HG03095 (cell line): ENCODE data around the gene TRPV4.

Source experiments
- ATAC-seq: cut with Tn5 transposase; IDR thresholded peaks from one replicate; pipeline ENCODE4 v1.9.1; 2021; ENCODE audit warnings: moderate library complexity; ENCODE audit not compliant: unreplicated experiment

TRPV4 gene

GRCh38 chr12:109810954-109811623 lies 22.1 kb downstream of the TRPV4 start:
- no peak for ATAC-seq

DNA sequence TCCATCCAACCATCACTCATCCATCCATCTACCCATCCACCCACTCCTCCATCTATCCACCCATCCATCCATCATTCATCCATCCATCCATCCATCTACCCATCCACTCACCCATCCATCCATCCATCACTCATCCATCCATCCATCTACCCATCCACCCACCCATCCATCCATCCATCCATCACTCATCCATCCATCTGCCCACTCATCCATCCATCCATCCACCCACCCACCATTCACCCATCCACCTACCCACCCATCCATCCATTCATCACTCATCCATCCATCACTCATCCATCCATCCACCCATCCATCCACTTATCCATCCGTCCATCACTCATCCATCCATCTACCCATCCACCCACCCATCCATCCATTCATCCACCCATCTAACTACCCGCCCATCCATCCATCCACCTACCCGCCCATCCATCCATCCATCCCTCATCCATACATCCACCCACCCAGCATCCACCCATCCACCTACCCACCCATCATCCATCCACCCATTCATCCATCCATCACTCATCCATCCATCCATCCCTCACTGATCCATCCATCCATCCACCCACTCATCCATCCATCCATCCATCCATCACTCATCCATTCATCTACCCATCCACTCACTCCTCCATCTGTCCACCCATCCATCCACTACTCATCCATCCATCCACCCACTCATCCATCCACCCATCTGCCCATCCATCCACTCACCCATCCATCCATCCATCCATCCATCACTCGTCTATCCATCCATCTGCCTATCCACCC lies 24.1 kb downstream of the TRPV4 start:
- ATAC-seq = no peak

DNA sequence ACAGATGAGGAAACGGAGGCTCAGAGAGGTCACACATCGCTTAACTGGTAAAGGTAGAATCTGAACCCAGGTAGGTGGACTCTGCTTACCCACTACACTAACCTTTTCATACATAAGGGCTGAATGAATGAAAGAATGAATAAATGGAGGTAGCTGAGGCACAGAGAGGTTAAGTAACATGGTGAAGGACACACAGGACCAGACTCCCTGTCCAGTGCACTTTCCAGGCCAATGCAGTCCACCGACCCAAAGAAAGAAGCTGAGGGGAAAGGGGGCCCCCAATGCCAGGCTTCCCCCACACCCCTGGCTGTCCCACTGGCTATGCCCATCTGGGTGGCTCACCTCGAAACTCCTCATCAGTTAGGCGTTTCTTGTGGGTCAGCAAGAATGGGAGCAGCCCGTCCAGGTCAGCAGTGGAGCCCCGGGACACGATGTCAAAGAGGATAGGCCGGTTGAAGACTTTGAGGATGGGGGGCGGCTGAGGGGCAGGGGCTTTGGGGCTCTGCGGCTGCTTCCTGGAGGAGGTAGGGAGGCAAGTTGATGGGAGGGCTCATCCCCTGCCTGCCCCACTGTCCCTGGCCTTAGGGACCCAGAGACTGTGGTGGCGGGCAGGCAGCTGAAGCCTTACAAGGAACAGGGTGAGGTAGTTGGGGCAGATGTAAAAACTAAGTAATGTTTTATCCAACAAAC lies 25.1 kb downstream of the TRPV4 start:
- ATAC-seq = no peak

GRCh38 chr12:109804820-109805761 lies 28.1 kb downstream of the TRPV4 start:
- no peak for ATAC-seq

GRCh38 chr12:109803678-109804077 lies 29.5 kb downstream of the TRPV4 start:
- ATAC-seq = no peak

- ATAC-seq = no peak
These were observed 30.4 kb downstream of the TRPV4 start for GRCh38 chr12:109802828-109803227.

DNA sequence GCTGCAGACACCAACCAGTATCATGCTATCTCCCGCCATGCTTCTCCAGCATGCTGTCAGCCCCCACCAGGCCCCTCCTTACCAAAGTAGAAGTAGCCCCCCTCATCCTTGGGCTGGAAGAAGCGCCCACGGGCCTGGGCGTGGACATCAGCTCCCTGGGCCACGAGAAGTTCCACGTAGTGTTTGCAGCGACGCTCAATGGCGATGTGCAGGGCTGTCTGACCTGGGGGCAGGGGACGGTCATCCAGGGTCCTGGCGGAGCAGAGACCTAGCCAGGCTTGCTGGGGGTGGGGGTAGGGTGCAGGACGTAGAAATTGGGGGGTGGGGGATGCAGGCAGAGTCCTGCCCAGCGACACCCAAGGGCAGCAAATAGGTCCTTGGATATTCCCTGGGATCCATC lies 32.7 kb downstream of the TRPV4 start:
- no peak for ATAC-seq

DNA sequence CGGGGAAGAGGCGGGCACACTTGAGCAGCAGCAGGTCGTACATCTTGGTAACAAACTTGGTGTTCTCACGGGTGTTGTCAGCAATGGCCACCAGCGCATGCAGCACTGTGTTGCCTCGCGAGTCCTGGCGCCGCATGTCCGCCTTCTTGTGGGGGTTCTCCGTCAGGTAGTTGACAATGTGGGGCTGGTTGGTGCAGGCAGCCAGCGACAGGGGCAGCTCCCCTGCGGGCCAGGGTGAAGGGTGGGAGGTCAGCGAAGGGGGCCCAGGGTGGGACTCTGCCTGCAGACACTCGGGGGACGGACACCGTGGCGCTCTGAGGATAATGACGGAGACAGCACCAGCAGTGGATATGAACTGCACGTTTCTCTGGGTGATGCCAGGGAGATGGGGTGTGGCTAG lies 34.5 kb downstream of the TRPV4 start:
- ATAC-seq = no peak

- ATAC-seq = no peak
These were observed 35.1 kb downstream of the TRPV4 start for GRCh38 chr12:109797905-109798669.

GRCh38 chr12:109796057-109796456 lies 37.1 kb downstream of the TRPV4 start:
- no peak for ATAC-seq

DNA sequence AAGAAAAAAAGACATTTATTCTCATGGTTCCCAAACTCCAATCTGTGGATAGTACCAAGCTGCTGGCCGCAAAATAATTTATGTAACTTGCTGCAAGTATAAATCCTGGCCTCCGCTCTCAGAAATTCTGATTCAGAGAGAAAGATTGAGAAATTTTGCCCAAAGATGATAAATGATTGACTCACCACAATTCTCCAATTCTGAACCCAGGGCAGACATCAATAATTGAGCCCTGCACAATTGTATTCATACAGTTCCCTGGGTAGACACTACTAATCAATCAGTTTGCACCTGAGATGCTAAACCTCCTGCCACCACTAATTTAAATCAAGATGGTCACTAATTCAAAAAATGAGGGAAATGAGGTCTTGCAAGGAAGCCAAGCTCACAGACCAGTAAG lies 38.2 kb downstream of the TRPV4 start:
- ATAC-seq = no peak

GRCh38 chr12:109793826-109794501 lies 39.2 kb downstream of the TRPV4 start:
- no peak for ATAC-seq

DNA sequence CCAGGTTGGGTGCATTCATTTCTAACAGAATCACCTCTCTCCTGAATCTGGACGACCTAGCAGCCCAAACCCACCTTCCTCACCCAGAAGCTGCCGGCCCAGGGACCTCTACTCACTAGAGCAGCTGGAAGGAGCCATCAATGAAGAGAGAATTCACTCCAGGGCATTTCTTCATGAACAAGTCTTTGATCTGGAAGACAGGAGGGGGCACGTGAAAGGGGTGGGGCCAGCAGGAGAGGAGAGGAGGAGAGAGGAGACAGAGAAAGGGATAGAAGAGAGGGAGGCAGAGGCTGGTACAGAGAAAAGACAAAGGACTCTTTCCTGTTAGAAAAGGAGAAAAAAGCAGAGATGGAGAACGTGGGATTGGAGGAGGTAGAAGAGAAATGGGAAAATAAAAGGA lies 39.8 kb downstream of the TRPV4 start:
- no peak for ATAC-seq

- no peak for ATAC-seq
These were observed 40.2 kb downstream of the TRPV4 start for GRCh38 chr12:109792992-109793391.

GRCh38 chr12:109789526-109790048 lies 43.6 kb downstream of the TRPV4 start:
- no peak for ATAC-seq

- ATAC-seq = no peak
These were observed 46.4 kb downstream of the TRPV4 start for GRCh38 chr12:109786799-109787198.

- ATAC-seq = no peak
These were observed 47.3 kb downstream of the TRPV4 start for GRCh38 chr12:109785854-109786253.

DNA sequence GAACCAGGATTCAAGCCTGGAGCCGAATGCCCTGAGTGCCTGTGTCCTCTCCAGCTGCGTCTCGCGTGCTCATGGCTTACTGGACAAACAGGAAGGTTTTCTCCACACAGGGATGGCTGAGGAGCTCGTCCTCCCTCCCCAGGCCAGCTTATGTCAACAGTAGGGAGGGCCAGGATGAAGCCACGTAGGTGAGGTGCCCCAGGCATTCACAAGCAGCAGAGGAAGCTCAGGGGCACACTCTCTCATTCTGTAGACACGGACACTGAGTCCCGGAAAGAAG lies 49.3 kb downstream of the TRPV4 start:
- ATAC-seq = no peak

GRCh38 chr12:109783135-109783964 lies 49.8 kb downstream of the TRPV4 start:
- ATAC-seq = no peak
